Kidney glomerular epithelial cell (primary cell): ENCODE measurements around the gene ETS2.
"Not testable (repeated sequence)": the region's sequence is repeated elsewhere in the genome, so short reads cannot be mapped to it uniquely, and the experiment has no call there.

Experiments used
- DNase-seq: peaks from one replicate; lab custom pipeline; 2025; lab: John Stamatoyannopoulos, UW

ETS2 gene

DNA sequence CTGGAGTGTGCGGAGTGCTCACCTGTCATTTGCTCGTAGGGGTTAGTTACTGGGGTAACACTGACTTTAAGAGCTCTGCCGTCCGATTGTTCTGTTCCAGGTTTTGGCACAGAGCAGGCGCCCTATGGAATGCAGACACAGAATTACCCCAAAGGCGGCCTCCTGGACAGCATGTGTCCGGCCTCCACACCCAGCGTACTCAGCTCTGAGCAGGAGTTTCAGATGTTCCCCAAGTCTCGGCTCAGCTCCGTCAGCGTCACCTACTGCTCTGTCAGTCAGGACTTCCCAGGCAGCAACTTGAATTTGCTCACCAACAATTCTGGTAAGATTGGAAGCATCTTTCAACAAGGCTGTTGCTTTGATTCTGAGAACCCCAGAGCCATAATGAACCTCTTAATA, 12.6 kb downstream of the ETS2 start:
- no peak for DNase-seq

DNA sequence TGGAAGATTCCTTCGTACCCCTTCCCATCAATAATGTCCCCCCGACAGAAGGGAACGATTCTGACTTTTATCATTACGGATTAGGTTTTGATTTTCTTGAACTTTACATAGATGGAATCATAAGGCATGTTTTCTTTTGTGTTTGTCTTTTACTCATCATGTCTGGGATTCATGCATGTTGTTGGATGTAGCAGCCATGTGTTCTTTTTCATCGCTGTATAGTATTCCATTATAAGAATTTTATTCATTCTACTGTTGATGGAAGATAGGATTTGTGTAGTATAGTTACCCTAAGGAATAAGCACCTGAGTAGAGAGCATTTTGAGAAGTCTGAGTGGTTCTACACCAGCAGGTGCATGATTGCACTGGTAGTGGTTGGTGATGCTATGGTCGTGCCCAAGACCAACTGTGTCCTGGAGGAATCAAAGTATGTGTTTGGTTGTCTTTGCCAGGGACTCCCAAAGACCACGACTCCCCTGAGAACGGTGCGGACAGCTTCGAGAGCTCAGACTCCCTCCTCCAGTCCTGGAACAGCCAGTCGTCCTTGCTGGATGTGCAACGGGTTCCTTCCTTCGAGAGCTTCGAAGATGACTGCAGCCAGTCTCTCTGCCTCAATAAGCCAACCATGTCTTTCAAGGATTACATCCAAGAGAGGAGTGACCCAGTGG, 13.5 kb downstream of the ETS2 start:
- DNase-seq = no peak

GRCh38 chr21:38819719-38820159, 14.0 kb downstream of the ETS2 start:
- peak; percentile 56 for DNase-seq

GRCh38 chr21:38820471-38821239, 14.9 kb downstream of the ETS2 start:
- DNase-seq = no peak

DNA sequence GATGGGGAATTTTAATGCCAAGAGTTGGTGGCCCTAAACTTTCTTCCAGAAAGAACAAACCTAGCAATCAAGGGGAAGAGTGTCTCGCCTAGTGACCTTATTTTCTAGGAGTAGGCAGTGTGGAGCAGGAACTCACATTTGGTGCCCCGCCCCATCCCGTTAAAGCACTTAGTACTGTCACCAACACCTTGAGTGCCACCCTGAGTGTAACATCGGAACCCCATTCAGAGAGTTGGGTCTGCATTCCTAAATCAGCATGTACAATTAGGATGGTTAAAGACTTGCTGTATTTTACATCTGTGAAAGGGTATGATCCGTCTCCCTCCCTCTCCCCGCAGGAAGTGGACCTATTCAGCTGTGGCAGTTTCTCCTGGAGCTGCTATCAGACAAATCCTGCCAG, 15.5 kb downstream of the ETS2 start:
- DNase-seq = no peak

GRCh38 chr21:38821959-38822682, 16.4 kb downstream of the ETS2 start:
- no peak for DNase-seq

DNA sequence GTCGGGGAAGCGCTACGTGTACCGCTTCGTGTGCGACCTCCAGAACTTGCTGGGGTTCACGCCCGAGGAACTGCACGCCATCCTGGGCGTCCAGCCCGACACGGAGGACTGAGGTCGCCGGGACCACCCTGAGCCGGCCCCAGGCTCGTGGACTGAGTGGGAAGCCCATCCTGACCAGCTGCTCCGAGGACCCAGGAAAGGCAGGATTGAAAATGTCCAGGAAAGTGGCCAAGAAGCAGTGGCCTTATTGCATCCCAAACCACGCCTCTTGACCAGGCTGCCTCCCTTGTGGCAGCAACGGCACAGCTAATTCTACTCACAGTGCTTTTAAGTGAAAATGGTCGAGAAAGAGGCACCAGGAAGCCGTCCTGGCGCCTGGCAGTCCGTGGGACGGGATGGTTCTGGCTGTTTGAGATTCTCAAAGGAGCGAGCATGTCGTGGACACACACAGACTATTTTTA, 17.1 kb downstream of the ETS2 start:
- no peak for DNase-seq

GRCh38 chr21:38823737-38824123, 18.0 kb downstream of the ETS2 start:
- no peak for DNase-seq

GRCh38 chr21:38824124-38824822, 18.5 kb downstream of the ETS2 start:
- no peak for DNase-seq

- no peak for DNase-seq
Measured at GRCh38 chr21:38825269-38825668, 19.5 kb downstream of the ETS2 start.

- no peak for DNase-seq
Measured at GRCh38 chr21:38825921-38826320, 20.2 kb downstream of the ETS2 start.

DNA sequence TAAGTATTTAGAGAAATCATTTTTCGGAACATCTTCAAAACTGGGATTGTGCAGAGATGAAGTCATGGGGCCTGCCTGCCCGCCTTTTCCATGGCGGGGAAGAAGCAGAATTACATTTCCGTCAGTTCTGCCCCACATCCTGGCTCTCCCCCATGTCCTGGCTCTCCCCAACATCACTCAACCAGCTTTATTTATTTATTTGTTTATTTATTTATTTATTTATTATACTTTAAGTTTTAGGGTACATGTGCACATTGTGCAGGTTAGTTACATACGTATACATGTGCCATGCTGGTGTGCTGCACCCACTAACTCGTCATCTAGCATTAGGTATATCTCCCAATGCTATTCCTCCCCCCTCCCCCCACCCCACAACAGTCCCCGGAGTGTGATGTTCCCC, 22.4 kb downstream of the ETS2 start:
- not testable (repeated sequence) for DNase-seq

GRCh38 chr21:38830671-38831525, 25.2 kb downstream of the ETS2 start:
- DNase-seq = no peak

DNA sequence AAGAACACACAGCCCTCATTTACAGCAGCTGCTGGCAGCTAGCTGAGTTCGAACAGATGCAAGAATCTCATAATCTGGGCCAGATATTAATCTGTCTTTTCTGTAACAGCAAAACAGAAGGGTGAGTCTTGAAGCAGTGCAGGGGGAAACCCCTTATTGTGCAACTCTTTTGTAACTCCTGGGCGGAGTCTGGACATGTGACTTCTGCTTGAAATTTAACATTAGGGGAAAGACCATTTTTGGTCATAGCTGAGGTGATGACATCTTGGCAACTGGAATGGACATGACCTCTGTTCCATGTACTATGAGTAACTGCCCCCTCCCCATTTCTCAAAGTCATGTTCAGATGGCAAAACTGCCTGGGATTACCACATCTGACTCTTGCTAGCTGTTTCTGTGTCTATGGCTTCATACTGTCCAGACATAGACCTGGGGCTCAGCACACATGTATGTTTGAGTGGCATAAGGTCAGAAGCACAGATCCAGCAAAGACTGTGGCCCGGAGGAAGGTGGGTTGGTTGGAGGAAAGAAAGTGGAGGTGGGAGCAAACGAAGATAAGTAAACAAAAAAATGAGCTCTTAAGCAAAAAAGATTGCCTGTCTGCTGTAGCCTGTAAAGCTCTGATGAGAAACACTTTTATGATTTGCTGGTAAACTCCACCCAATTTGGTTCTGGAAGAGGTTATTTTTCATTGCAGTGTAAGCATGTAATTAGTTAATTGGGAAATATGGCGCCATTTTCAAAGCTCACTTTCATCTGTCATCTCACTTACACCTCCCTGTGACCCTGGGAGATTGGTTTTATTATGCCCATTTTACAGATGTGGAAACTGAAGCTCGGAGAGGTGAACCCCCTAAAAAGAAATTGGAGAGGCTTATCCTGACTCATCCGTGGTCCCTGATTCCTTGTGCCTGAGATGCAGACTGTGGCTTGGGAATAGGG, 26.1 kb downstream of the ETS2 start:
- DNase-seq = peak; percentile 64

DNA sequence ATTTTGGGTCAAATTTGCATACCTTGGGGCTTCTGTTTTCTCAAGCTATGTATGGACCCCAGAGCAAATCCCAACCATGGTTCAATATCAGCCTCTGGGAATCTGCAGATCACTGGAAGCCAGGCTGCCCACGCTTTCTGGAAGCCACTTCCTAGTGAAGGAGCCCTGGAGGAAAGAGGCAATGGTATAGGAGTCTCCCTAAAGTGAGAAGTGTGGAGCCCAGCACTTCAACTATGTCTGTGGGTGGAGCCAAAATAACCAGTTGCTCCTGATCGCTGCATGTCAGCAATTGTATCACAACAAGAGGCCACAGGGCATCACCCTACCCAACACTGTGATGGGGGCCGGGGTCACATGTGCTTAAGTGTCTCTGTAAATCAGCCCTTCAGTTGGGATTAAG, 26.9 kb downstream of the ETS2 start:
- DNase-seq = no peak

- DNase-seq = no peak
Measured at GRCh38 chr21:38833117-38833516, 27.4 kb downstream of the ETS2 start.

DNA sequence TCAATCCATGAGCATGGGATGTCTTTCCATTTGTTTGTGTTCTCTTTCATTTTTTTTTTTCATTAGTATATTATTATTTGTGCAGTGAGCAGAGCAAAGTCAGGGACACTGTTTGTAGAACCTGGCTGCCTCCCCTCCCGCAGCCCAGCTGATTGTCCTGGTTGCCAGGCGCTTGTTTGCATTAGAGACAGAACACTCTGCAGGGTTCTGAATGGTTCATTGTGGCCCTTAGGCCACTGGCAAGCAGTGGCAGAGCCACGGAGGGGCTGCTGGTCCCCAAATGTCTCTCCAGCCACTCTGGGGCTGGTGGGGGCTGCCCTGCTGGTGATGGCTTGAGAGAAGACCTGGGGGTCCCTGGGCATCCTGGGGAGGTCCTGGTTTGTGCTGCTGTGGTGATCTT, 29.0 kb downstream of the ETS2 start:
- DNase-seq = no peak

- DNase-seq = no peak
Measured at GRCh38 chr21:38837806-38838461, 32.2 kb downstream of the ETS2 start.

DNA sequence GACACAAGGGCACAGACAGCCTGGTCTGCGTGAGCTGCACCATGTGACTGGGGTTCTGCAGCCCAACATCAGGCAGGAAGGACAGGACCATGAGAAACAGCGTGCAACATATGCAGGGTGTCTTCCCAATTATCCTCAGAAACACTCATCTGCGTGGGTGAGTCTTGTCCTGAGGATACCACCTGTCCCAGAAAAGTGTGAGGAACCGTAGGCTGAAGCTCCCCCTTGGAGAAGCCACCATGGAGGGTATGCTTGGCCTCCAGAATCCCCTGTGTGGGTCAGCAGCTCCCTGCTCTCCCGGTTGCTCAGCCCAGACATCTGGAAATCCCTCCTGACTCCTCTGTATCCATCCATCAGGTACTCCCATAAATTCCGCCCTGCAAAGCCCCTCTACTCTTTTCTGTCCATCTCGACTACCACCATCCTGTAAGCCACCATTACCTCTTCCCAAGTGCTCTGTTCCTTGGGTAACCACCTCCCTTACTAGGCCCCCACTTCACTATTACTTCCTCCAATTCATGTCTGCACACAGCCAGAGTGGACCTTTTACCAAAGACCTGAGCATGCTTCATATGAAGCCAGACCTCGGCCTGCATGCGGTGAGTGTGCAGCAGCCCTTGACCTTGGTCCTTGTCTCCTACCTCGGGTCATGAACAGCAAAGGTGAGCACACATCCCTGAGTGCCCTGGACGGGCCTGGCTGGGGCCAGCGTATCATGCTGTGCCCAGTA, 33.0 kb downstream of the ETS2 start:
- DNase-seq = no peak
